ENCODE measurements around the gene APLN. TPM values are rescaled to one million over a fixed set of nuclear protein-coding genes. Genes with fewer than 3 reads are reported as not detected.

The APLN gene
- total RNA-seq, 2 donors from 2014 or later = not detected

DNA sequence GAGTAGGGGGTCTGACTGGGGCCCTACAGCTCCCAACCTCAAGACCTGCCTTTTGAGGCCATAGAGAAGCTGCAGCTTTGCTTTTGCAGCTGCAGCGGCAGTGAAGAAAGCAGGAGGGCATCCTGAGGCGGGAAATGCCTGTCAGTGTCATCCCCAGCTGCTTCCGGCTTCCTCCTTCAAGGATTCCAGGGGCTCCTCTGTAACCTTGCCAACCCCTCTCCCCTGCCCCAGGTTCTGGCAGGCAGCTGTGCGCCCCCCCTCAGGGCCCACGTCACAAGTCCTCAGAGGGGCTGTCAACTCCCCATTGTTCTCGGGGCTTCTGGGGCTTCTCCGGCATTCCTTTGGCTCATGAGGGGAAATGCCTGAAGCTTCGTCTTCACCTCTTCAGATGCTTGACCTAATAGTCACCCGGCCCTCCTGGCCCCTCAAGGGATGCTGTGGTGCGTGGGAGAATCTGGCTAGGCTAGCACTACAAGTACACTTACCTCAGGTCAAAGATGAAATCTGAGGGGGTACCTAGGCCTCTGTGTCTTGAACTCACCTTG lies 31.9 kb downstream of the APLN start:
- TF ChIP-seq, protein P1, sequence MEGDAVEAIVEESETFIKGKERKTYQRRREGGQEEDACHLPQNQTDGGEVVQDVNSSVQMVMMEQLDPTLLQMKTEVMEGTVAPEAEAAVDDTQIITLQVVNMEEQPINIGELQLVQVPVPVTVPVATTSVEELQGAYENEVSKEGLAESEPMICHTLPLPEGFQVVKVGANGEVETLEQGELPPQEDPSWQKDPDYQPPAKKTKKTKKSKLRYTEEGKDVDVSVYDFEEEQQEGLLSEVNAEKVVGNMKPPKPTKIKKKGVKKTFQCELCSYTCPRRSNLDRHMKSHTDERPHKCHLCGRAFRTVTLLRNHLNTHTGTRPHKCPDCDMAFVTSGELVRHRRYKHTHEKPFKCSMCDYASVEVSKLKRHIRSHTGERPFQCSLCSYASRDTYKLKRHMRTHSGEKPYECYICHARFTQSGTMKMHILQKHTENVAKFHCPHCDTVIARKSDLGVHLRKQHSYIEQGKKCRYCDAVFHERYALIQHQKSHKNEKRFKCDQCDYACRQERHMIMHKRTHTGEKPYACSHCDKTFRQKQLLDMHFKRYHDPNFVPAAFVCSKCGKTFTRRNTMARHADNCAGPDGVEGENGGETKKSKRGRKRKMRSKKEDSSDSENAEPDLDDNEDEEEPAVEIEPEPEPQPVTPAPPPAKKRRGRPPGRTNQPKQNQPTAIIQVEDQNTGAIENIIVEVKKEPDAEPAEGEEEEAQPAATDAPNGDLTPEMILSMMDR (IDR thresholded peaks at IDR 0.05) = no peak

GRCh38 chrX:129618997-129619396 lies 35.8 kb downstream of the APLN start:
- no peak overlapping the region for H3K4me3 ChIP-seq
- no peaks in the 10 kb centered on the region for H3K4me1 ChIP-seq
- intact Hi-C loops (cut with DNase I) = no loop called here
- DNase-seq = peak in 3 of 4 donors; percentile 12 to 51 (median 45)
- H3K27me3 ChIP-seq = no peaks in the 10 kb centered on the region
- H3K36me3 ChIP-seq (replicated peaks in 1 of 2; ENCODE audit: insufficient read depth in 1 of 2, low read depth in 2 of 2) = no peaks in the 10 kb centered on the region
- no peak for ATAC-seq
- TF ChIP-seq POLR2A (IDR thresholded peaks at IDR 0.05) = no peak
- TF ChIP-seq, protein P1 (IDR thresholded peaks at IDR 0.05) = no peak
- no peaks in the 10 kb centered on the region for H3K9me3 ChIP-seq
- WGBS, 2 donors = 27% methylated on average over 4 of the region's 4 CpGs; no CpG with 5 or more reads in 1 of the 2 donors
- H3K27ac ChIP-seq = no peak overlapping the region

More for the DNA sequence above, 31.9 kb downstream of the APLN start:
- WGBS, 2 donors = 69 to 88% methylated on average over 3 to 4 of the region's 10 CpGs
- H3K4me1 ChIP-seq = no peaks in the 10 kb centered on the region
- no peak overlapping the region for H3K4me3 ChIP-seq
- H3K9me3 ChIP-seq = no peaks in the 10 kb centered on the region
- H3K27me3 ChIP-seq = no peaks in the 10 kb centered on the region
- intact Hi-C loops (cut with DNase I) = no loop called here
- H3K27ac ChIP-seq = no peak overlapping the region
- DNase-seq (no peak), ATAC-seq (no peak)
- H3K36me3 ChIP-seq (replicated peaks in 1 of 2; ENCODE audit: insufficient read depth in 1 of 2, low read depth in 2 of 2) = no peaks in the 10 kb centered on the region

DNA sequence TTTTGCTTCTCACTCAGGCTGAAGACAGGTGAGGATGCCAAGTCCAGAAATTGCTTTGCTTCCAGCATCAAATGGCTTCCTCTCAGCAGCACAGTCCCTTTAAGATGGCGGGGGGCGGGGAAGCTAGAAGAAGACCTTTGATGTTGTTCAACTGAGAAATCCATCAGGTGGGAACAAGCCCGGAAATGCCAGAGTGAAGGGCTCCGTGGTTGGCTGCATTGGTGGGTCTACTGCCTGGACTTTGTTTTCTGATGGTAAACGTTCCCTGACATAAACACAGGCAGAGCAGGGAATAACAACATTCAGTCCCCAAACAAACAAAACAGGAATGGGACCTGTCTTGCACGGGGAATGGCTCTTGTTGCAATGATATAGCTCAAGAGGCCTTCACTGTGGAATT lies 37.3 kb downstream of the APLN start:
- Histone ChIP-seq H3K27ac (no peak overlapping the region), H3K4me1 (no peaks in the 10 kb centered on the region), H3K36me3 (replicated peaks in 1 of 2; ENCODE audit: insufficient read depth in 1 of 2, low read depth in 2 of 2) (no peaks in the 10 kb centered on the region), H3K4me3 (no peak overlapping the region), H3K27me3 (no peaks in the 10 kb centered on the region), H3K9me3 (no peaks in the 10 kb centered on the region)
- TF ChIP-seq POLR2A (IDR thresholded peaks at IDR 0.05) = no peak
- TF ChIP-seq, protein P1 (IDR thresholded peaks at IDR 0.05) = no peak
- intact Hi-C loops (cut with DNase I) = no loop called here
- ATAC-seq = no peak
- DNase-seq = no peak
- WGBS, 2 donors = 79 to 88% methylated on average over 4 to 6 of the region's 6 CpGs

- intact Hi-C loops (cut with DNase I) = no loop called here
- Histone ChIP-seq H3K4me1 (no peaks in the 10 kb centered on the region), H3K9me3 (no peaks in the 10 kb centered on the region), H3K27me3 (no peaks in the 10 kb centered on the region), H3K4me3 (no peak overlapping the region), H3K36me3 (replicated peaks in 1 of 2; ENCODE audit: insufficient read depth in 1 of 2, low read depth in 2 of 2) (no peaks in the 10 kb centered on the region), H3K27ac (no peak overlapping the region)
- DNase-seq = no peak
- ATAC-seq = no peak
- TF ChIP-seq, protein P1 (IDR thresholded peaks at IDR 0.05) = no peak
- no peak for TF ChIP-seq POLR2A (IDR thresholded peaks at IDR 0.05)
- WGBS, 2 donors = 68 to 100% methylated on average over 1 to 5 of the region's 5 CpGs
Measured at GRCh38 chrX:129614481-129615255, 40.1 kb downstream of the APLN start.

- no peak for DNase-seq
- TF ChIP-seq, protein P1 (IDR thresholded peaks at IDR 0.05) = no peak
- no peak for TF ChIP-seq POLR2A (IDR thresholded peaks at IDR 0.05)
- H3K27ac ChIP-seq = no peak overlapping the region
- H3K36me3 ChIP-seq (replicated peaks in 1 of 2; ENCODE audit: insufficient read depth in 1 of 2, low read depth in 2 of 2) = no peaks in the 10 kb centered on the region
- intact Hi-C loops (cut with DNase I) = no loop called here
- H3K4me1 ChIP-seq = no peaks in the 10 kb centered on the region
- no peak overlapping the region for H3K4me3 ChIP-seq
- no peaks in the 10 kb centered on the region for H3K27me3 ChIP-seq
- H3K9me3 ChIP-seq = no peaks in the 10 kb centered on the region
- no peak for ATAC-seq
Measured at GRCh38 chrX:129613596-129613995, 41.2 kb downstream of the APLN start.
